ENCODE measurements around the gene OR10J5.

DNA sequence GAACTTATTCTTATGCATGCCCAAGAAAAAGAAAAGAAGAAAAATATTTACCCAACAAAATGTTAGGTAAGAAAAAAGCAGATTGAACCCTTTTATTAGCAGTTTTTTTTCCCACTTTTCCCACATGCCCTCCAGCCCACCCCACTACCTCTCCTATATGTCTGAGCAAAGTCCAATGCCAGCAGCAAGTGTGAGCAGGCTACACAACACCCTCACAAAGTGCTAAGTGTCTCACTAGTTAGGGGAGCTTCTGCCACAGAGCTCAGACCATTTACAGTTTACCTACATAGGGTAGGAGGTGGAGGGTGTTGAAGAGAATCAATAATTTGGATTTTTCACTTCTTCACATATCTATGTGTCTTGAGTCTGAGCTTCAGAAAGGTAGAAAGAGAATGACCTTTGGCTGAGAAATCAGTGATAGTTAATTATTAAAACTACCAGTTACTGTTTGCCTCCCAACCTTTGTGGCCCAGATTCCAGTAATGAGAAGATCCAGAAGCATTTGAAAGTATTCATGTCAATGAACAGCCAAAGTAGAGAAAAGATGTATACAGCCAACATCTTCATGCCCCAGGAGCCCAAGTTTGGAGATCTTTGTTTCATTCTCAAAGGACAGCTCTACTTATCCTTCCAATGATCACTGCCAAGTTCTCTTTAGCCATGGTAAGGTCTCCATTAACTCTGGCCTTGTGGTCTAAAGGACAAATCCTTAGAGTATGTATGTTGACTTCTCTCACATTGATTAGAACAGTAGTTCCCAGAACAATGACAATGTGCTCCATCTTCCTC lies 26.2 kb downstream of the OR10J5 start:
- TF ChIP-seq POLR2A (IDR thresholded peaks at IDR 0.05) (no peak), CTCF (IDR thresholded peaks at IDR 0.05) (no peak)

Data from testis (tissue), 2 donors.